ENCODE results near the gene PIGH.
"Not testable (repeated sequence)": the region's sequence is repeated elsewhere in the genome, so short reads cannot be mapped to it uniquely, and the experiment has no call there.

Gene PIGH

DNA sequence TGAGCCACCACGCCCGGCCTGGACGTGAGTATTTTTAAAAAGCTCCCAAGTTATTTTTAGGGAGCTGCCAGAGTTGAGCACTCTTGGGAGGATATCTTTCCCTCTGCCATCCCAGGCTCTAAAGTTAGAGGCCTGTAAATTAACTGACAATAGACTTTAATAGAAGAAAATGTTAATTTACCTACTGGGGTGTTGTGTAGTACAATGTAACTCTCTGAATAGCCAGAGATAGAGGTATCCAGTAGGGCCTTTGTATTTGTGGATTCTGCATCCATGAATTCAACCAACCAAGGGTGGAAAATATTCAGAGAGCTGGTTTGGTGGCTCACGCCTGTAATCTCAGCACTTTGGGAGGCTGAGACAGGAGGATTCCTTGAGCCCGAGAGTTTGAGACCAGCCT is 7.6 kb upstream of the PIGH start:
- DNase-seq, result no peak

DNA sequence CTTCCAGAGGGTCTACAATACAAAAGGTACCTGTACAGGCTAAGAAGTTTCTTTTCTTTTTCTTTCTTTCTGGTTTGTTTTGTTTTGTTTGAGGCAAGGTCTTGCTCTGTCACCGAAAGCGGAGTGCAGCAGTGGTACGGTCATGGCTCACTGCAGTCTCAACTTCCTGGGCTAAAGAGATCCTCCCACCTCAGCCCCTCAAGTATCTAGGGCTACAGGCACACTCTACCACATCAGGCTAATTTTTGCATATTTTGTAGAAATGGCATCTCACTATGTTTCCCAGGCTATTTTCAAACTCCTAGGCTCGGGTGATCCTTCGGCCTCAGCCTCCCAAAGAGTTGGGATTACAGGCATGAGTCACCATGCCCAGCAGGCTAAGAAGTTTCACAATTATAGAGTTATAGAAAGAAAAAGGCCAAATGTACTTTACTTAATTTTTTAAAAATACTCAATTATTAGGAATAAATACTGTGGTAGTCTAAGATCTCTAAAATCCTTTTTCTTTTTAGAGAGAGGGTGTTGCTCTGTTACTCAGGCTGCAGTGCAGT is 3.0 kb upstream of the PIGH start:
- no peak for DNase-seq

DNA sequence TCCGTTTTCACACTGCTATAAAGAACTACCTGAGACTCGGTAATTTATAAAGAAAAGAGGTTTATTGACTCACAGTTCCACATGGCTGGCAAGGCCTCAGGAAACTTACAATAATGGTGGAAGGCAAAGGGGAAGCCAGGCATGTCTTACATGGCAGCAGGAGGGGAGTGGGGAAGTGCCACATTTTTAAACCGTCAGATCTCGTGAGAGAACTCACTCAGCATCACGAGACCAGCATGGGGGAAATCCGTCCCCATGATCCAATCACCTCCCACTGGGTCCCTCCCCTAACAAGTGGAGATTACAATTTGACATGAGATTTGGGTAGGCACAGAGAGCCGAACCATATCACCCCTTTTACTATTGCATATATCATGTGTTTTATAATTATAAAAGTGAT is 2.0 kb upstream of the PIGH start:
- DNase-seq, result no peak

DNA sequence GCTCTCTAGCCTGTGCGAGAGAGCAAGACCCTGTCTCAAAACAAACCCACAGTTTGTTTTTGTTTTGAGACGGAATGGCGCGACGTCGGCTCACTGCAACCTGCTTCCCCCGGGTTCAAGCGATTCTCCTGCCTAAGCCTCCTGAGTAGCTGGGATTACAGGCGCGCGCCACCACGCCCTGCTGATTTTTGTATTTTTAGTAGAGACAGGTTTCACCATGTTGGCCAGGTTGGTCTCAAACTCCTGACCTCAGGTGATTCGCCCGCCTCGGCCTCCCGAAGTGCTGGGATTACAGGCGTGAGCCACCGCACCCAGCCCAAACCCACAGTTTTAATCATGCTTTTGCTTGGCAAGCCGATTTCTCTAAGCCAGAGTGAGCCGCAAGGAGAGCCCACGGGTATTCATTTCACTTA is 500 bp upstream of the PIGH start:
- DNase-seq, result not testable (repeated sequence)

DNA sequence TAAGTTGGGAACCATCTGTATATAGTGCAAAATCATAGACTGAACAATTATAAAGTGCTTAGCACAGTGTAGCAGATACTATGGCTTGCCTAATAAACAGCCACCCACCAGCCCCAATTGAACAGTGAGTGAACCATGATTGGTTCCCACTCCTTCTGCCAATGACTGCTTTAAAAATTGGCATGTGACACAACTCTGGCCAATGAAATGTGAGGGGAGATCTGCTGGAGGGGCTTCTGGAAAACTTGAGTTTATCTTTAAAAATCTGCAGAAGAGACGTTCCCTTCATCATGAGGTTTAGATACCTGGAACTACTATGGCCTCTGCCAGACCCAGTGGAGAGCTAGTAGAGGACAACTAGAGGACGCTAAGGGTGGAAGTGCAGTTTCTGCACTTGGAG is 4.7 kb downstream of the PIGH start:
- no peak for DNase-seq

DNA sequence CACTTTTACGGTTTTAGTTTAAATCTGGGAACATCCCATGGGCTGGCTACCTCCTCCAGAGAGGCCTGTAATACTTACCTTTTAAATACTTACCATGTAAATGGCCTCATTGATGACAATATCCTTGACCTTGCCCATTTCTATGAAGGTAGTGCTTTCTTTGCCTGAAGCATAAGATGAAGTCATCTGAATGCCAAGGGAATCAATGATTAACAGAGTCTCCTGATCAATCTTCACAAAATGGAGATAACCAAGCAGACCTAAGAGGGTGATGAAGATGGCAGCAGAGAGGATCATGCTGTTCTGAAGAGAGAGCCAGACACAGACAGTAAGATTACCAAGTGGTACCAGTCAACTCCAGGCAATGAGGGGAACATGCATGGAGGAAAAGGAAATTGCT is 6.4 kb downstream of the PIGH start:
- not testable (repeated sequence) for DNase-seq

DNA sequence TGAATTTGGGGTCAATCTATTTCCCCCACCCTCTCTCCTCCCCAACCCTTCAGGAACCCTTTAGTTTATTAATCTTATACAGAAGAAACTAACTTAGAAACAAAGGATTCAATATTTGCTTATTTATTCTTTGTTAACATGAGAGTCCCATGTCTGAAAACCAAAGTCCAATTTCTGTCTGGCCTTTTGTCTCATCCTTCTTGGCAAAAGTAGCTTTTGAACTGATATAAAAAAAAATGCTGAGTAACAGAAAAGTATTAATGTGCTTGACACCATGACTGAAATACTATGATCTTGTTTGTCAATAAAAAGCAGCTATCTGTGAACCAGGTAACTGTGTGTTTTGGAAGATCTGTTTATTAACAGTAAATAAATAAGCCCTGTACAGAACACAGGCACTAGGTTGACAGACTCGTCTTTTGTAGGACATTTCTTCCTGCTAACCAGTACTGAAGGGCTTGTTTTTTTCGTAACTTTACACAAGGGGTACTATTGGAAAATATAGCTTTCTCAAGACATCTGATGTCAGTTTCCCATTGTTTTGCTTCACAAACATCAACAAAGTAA is 10.8 kb downstream of the PIGH start:
- DNase-seq, result no peak

DNA sequence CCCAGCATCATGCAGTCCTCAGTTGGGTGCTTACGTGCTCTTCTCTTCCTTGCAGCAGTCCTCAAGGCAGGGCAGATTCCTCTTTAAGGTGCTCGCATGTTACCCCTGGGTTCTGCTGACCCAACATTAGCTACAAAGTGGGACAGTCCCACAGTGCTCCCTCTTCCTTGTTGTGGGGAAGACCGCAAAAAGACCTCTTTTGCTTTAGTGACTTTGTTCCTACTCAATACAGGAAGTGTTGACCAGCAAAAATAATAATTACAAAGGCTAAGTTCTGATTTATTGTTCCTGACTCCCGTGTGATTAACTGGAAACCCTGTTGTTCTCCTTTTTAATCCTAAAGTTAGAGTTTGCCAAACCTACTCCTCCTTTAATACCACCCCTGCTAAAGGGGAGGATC is 13.7 kb downstream of the PIGH start:
- no peak for DNase-seq

DNA sequence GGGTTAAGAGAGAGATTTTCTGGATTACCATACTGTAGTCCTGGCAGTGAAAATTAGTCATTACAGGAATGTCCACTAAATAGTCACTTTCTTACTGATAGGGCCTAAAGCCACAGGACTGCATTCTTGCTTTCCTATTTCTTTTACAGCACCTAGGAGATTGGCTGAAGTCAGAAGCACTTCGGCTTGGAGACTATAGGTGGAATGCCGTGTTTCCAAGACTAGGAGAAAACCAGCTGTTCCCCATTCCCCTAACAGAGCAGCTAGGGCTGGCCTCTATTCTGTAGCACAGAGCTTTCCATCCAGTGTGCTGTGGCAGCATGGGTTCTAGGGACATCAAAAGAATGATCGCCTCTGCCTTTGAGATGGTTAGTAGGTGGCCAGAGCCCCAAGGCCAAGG is 15.1 kb downstream of the PIGH start:
- no peak for DNase-seq

DNA sequence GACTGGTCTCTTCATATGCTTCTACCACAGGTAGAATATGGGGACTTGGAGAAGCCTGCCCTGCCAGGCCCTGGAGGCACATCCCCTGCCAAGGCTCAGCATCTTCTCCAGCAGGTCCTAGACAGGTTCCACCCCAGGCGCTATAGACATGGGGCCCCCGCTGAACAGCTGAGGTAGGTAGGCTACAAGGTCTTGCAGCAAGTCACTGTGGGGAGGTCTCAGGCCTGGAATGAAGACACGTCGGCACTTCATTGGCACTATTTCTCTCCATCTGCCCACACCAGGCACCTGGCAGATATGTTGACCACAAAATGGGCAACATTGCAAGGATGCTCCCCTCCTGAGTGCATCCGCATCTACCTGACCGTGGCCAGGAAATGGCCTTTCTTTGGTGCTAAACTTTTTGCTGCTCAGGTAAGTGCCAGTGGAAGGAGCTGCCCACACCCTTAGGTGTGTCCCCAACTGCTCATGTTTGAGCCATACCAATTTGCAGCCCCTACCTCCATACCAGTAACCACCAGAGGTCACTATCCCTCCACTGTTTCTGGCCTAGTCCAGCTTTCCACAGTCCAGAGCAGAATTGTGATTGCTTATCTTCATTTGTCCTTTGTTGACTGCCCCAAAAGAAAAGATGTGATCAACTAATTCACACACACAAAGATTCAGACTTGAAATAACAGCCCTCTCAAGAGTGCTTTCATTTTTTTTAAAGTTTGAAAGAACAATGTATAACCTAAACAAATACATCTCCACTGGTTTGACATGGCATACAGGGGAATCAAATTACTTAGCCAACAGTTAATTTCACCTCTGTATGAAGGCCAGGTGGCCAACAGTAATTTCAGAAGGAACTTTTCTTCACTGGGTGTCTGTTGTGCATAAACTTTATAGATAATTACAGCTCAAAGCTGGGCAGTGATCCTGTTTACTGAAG is 16.1 kb downstream of the PIGH start:
- DNase-seq, result no peak

DNA sequence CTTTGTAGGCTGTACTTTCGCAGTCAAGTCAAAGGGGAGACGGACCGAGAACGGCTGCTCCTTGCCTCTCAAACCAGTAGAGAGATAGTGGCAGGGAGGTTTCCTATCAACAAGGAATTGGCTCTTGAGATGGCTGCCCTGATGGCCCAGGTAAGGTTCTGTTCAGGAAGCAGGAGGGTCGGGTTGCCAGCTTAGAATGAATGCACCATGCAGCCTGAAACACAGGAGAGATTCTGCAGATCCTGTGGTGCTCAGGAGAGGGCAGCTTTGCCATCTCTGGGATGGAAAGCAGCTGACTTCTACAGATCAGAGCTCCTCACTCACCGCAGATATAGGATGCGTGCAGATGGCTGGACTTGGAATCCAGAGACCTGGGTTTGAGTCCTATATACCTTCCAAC is 18.0 kb downstream of the PIGH start:
- DNase-seq, result no peak

DNA sequence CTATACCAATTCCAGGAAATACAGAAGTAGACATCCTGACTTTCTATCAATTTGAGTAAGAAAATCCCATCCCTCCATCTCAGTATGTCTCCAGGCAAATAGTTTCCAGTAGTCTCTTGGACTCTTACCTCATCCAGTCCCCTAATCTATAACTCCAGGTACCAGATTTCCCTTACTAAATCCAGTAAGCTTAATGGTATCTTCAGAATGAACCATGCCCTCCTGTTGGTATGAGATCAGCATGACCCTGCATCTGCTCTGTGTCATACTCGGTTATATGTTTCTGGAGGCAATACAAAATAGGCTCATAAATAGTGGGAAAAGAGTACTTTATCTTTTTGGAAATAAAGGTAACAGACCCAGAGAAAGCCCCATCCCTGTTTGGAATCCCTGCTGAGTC is 18.4 kb downstream of the PIGH start:
- no peak for DNase-seq

DNA sequence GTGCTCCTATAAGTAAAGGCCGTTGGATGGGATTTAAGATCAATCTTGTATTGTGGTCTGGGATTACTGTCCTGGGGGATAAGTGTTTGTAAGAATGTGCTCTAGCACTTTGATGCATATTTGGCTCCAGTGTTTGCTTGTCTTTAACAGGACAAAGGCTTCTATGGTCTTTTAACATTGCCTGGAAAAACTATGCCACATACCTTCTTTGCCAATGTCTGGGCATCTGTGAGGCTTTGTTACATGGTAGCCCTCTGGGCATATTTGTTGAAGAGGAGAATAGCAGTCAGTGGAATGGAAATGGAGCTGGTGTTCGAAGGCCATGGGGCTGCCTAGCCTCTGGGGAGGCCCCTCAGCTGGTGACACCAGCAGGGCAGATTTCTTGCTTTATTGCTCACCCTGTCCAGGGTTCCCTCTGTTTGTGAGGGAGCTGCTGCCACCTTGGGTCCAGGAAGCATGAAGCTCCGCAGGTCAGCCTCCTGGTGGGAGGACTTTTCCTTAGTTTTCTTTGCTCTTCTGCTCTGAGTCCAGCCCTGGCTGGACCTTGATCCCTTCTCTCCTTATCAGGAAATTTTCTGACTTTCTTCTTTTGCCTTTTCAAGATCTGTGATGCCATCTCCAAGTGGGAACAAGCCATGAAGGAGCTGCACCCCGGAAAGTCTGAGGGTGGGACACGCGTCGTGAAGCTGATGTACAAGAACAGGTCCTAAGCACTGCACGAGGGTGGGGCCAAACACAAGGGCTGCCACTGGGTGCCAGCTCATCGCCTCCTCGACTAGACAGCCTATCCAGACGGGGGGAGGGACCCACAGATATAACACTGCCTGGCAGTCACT is 19.5 kb downstream of the PIGH start:
- DNase-seq, result no peak

DNA sequence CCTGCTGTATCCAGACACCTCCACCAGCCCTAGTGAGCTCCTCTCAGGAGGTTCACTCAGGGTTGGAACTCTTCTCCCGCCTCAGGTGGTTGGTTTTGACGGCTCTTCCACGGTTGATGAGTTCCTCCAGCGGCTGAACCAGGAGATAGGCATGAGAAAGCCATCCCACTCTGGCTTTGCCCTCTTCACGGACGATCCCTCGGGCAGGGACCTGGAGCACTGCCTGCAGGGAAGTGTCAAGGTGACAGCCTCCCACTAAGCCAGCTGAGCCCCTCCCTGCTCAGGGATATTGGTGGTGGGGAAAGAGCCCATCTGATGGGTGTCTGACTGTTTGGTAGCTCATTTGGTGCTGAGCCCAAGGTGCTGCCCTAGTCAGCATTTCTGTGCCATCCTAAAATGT is 20.4 kb downstream of the PIGH start:
- DNase-seq, result no peak

DNA sequence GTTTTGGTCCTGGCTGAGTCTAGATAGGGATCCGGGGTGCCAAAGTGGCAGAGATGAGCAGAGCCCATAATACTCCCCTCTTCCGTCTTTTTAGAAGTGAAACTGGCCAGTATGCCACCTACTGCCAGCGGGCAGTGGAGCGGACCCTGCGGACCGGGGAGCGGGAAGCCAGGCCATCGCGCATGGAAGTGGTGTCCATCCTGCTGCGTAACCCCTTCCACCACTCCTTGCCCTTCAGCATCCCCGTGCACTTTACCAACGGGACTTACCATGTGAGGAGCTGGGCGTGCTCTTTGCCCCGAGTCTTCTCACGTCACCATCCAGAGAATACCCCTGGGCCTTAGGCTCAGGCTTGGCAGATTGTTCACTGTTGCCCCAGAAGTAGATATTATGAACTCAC is 21.0 kb downstream of the PIGH start:
- DNase-seq, result no peak

DNA sequence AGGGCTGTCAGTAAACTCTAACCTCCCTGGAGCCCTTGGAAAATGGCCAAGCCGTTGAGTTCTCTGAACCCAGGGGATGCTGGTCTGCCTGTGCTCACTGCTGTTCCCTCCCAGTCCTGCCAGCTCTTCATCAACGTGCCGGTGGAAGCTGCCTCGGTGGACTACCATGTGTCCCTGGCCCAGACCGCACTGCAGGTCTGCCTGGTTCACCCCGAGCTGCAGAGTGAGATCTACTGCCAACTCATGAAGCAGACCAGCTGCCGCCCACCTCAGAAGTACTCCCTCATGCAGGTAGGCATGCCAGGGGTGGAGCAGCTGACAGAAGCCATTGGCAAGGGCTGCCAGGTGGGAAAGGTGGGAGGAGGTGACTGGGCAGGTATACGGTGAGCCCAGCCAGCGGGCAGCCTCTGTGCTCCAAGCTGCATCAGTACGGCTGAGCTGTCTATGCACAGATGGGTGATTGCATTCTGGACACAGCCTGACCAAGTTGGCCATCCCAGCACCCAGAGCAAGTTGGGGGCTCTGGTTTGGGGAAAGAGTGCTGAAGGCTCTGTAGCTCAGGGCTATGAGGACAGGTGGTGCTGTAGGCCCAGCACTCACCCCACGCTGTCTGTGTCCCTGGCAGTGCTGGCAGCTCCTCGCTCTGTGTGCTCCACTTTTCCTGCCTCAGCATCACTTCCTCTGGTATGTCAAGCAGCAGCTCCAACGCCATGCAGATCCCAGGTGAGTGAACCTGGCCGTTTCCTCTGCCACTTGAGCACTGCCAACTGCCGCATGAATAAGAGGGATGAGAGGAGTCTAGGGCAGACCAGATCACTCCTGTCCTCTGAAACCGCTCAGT is 21.9 kb downstream of the PIGH start:
- DNase-seq, result no peak

DNA sequence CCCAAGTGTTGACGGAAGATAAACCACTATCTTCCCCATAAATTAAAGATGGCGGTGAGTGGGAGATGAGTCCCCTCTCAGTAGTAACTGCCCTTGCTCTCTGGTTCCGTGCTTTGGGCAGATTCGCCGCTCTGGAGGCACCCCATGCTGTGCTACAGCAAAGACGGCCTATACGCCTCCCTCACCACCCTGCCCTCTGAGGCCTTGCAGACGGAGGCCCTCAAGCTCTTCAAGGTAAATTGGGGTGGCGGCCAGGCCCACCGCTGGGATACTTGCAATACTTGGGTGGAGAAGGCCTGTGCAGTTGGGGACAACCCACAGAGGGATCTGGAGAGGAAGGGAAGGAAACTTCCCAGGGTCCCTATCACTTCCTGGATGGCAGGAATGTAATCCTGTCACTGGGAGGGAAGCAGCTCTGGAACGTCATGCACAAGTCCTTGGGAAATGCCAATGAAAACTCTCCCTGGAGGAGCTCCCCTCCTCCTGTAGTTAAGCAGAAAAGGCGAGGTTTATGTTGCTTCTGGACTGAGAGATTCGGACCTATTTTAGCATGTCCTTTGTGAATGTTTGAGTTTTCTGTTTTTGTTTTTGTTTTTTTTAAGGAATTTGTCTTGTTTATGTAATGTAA is 22.8 kb downstream of the PIGH start:
- no peak for DNase-seq

DNA sequence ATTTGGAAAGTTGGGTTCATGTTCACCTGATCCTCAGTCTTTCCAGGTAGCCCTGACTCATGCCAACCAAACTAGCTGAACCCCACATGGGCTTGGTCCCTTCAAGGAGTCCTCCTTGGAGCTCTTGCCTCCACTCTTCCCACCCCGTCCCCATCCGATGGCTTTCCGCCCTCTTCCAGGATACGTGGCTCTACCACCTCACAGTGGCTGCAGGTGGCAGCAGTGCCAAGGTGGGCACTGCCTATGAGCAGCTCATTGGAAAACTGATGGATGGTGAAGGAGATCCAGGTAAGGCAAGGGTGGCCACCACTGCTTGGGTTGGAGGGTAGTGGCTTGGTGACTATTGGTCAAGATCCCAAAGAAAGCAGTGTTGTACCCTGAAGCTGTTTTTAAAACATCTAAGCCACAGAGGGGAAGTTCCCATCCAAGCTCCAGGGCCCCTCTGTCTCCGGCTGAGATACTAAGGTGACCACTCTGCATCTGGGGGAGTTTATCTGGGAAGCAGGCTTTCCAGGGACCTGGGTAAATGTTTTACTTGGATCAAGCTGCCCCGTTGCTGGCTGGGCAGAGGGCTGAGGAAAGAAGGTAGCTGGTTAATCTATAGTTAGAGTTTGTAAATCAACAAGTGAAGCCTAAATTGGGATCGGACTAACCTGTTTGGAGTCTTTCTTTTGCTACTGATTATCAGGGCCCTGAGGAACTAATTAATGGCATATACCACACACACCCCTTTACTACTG is 23.7 kb downstream of the PIGH start:
- no peak for DNase-seq

DNA sequence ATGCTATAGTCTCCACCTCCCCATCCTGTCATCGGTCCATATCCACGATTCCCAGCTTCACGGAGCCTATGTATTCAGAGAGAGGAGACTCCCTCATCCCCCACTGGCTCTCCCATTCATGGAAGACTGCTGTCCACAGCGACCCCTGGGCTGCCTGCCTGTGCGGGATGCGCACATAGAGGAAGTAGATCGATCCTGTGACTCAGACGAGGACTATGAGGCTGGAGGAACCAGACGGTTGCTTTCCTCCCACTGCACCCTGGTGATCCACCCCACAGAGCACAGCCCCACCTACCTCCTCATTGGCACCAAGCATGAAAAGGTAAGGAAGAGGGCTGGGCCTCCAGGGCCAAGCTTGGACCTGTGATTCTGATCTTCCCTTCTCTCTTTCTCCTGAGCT is 24.4 kb downstream of the PIGH start:
- DNase-seq, result no peak

DNA sequence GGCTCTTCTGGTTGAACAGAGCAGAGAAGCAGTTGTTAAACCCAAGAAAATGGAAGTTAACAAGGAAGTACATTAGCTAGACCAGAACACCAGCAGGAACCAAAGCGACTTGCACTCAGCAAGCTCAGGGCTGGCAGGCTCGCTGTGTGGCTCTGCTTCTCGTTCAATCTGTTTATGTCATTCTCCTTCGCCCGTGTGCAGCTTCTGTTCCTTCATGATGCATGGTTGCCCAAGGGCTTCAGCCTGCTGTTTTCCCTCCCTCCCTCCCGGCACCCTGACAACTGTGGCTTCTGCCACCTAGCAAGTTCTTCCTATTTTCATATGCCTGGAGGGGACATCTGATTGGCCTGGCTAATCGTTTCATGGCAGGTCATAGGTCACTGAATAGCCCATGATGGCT is 25.3 kb downstream of the PIGH start:
- DNase-seq, result no peak

DNA sequence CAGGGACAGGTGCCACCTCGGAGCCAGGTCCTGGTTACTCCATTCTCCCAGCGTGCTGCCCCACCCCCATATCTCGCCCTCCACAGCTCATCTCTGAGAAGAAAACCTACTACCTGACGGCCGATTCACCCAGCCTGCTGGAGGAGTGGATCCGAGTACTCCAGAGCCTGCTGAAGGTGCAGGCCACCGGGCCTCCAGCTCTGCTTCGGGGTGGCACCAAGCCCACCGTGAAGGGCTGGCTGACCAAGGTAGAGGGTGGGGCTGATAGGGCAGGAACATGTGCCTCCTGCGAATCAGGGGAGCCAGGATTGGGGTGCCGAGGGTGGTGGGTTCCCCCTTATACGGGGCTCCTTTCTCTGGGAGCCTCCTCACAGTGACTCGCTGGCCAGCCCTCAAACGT is 25.9 kb downstream of the PIGH start:
- no peak for DNase-seq
